CD4-positive, CD25-positive, alpha-beta regulatory T cell (primary cell): ENCODE data around the gene OPHN1. TPM values are rescaled to one million over a fixed set of nuclear protein-coding genes. Genes with fewer than 3 reads are reported as not detected.
"Not testable (repeated sequence)": the region's sequence is repeated elsewhere in the genome, so short reads cannot be mapped to it uniquely, and the experiment has no call there.

ENCODE experiments used
- ATAC-seq, 2 donors: fragments of 150-1000 bp; cut with Tn5 transposase; one replicate each; pipeline ENCODE4 v1.10.0; 2021; ENCODE audit warnings: low read depth in 2 of 2, moderate number of reproducible peaks in 2 of 2, moderate library complexity in 1 of 2
- DNase-seq, 3 donors: peaks; one replicate each; pipeline versions ENCODE4 v3.0.0 to v3.0.0-alpha.2; 2012 to 2022; ENCODE audit warnings: mixed read lengths in 1 of 3
- H3K27ac ChIP-seq: one replicate; pipeline ENCODE4 v1.7.0; 2013; ENCODE audit warnings: mild to moderate bottlenecking, low read length; ENCODE audit not compliant: insufficient read depth, poor library complexity, severe bottlenecking
- H3K27me3 ChIP-seq: one replicate; pipeline ENCODE4 v1.7.0; 2013; ENCODE audit warnings: low read length; ENCODE audit not compliant: control insufficient read depth, insufficient read depth
- H3K36me3 ChIP-seq: one replicate; pipeline ENCODE4 v1.7.0; 2013; ENCODE audit warnings: mild to moderate bottlenecking, low read length, moderate library complexity; ENCODE audit not compliant: control insufficient read depth, insufficient read depth
- H3K4me1 ChIP-seq: 2 replicates; pipeline ENCODE4 v1.7.0; 2013; ENCODE audit warnings: mild to moderate bottlenecking, low read length; ENCODE audit not compliant: insufficient read depth, control insufficient read depth, poor library complexity, severe bottlenecking
- H3K4me3 ChIP-seq: one replicate; pipeline ENCODE4 v1.7.0; 2013; ENCODE audit warnings: low read depth, mild to moderate bottlenecking, low read length, moderate library complexity
- H3K9me3 ChIP-seq, 2 experiments: 1 replicate in 1 of 2; 2 replicates in 1 of 2; pipeline ENCODE4 v1.7.0; 2013; ENCODE audit warnings: low read length in 2 of 2, mild to moderate bottlenecking in 1 of 2, moderate library complexity in 1 of 2; ENCODE audit not compliant: control insufficient read depth in 2 of 2
- H3K27ac Mint-ChIP-seq, 3 donors: one replicate each; pipeline ENCODE4 v1.8.0; 2020 to 2022; ENCODE audit warnings: mild to moderate bottlenecking in 3 of 3, mixed read lengths in 3 of 3, moderate library complexity in 2 of 3
- H3K27me3 Mint-ChIP-seq: one replicate; pipeline ENCODE4 v1.8.0; 2022; ENCODE audit warnings: mild to moderate bottlenecking, mixed read lengths
- H3K36me3 Mint-ChIP-seq: one replicate; pipeline ENCODE4 v1.8.0; 2020; ENCODE audit warnings: mixed read lengths
- H3K4me1 Mint-ChIP-seq, 4 donors: one replicate each; pipeline ENCODE4 v1.8.0; 2020 to 2022; ENCODE audit warnings: mixed read lengths in 4 of 4, mild to moderate bottlenecking in 1 of 4
- H3K4me3 Mint-ChIP-seq, 4 donors: one replicate each; pipeline ENCODE4 v1.8.0; 2020 to 2022; ENCODE audit warnings: mild to moderate bottlenecking in 4 of 4, mixed read lengths in 4 of 4, moderate library complexity in 3 of 4
- H3K9me3 Mint-ChIP-seq, 7 donors: one replicate each; pipeline ENCODE4 v1.8.0; 2020 to 2022; ENCODE audit warnings: mixed read lengths in 7 of 7, mild to moderate bottlenecking in 3 of 7, moderate library complexity in 2 of 7
- polyA plus RNA-seq, 4 donors: library from polyadenylated mRNA; unstranded; fragments of 300-500 nt; fragmentation: Illumina TruSeq; gene quantifications; one replicate each; pipeline ENCODE4 v1.2.3, GENCODE V29; 2021
- total RNA-seq: library from RNA; stranded (reverse); gene quantifications from one replicate; pipeline ENCODE4 v1.2.3, GENCODE V29; 2022

The OPHN1 gene
- total and polyA plus RNA-seq, 5 donors from 2014 or later: 0.15 TPM; not detected in 4

GRCh38 chrX:68273887-68274286, 159.4 kb downstream of the OPHN1 start:
- no peaks in the 10 kb centered on the region for H3K9me3 Mint-ChIP-seq
- no peaks in the 10 kb centered on the region for H3K27me3 ChIP-seq
- no peak for ATAC-seq

GRCh38 chrX:68264793-68265192, 168.5 kb downstream of the OPHN1 start:
- H3K36me3 Mint-ChIP-seq, DNase-seq, H3K4me1 ChIP-seq, H3K27me3 ChIP-seq, H3K9me3 Mint-ChIP-seq, H3K4me3 ChIP-seq, H3K36me3 ChIP-seq, H3K4me3 Mint-ChIP-seq, ATAC-seq, H3K4me1 Mint-ChIP-seq, H3K9me3 ChIP-seq, H3K27ac ChIP-seq, H3K27me3 Mint-ChIP-seq, H3K27ac Mint-ChIP-seq: not testable (repeated sequence)

More at GRCh38 chrX:68273887-68274286, 159.4 kb downstream of the OPHN1 start:
- no peaks in the 10 kb centered on the region for H3K27me3 Mint-ChIP-seq
- no peak overlapping the region for H3K4me3 Mint-ChIP-seq
- Histone ChIP-seq H3K4me3 (no peak overlapping the region), H3K4me1 (no peaks in the 10 kb centered on the region), H3K9me3 (no peaks in the 10 kb centered on the region), H3K36me3 (no peaks in the 10 kb centered on the region), H3K27ac (no peak overlapping the region)
- no peaks in the 10 kb centered on the region for H3K36me3 Mint-ChIP-seq
- no peak for DNase-seq
- no peak overlapping the region for H3K27ac Mint-ChIP-seq
- no peaks in the 10 kb centered on the region for H3K4me1 Mint-ChIP-seq

- H3K4me3 ChIP-seq: no peak overlapping the region
- H3K36me3 ChIP-seq: no peaks in the 10 kb centered on the region
- no peaks in the 10 kb centered on the region for H3K36me3 Mint-ChIP-seq
- H3K4me1 ChIP-seq: no peaks in the 10 kb centered on the region
- H3K9me3 Mint-ChIP-seq: peaks cover 0 to 4% (median 0%) of the 10 kb centered on the region in 7 donors
- peaks cover 0 to 2% (median 0%) of the 10 kb centered on the region in 4 donors for H3K4me1 Mint-ChIP-seq
- H3K27ac Mint-ChIP-seq: no peak overlapping the region
- H3K27me3 ChIP-seq: no peaks in the 10 kb centered on the region
- no peak overlapping the region for H3K4me3 Mint-ChIP-seq
- H3K9me3 ChIP-seq: no peaks in the 10 kb centered on the region
- no peaks in the 10 kb centered on the region for H3K27me3 Mint-ChIP-seq
- no peak for DNase-seq
- no peak overlapping the region for H3K27ac ChIP-seq
- ATAC-seq: no peak
These were observed 172.1 kb downstream of the OPHN1 start for GRCh38 chrX:68261060-68261672.

- no peaks in the 10 kb centered on the region for H3K4me1 ChIP-seq
- DNase-seq: no peak
- Mint-ChIP-seq H3K9me3 (peaks cover 0 to 2% (median 0%) of the 10 kb centered on the region in 7 donors), H3K27ac (no peak overlapping the region), H3K27me3 (no peaks in the 10 kb centered on the region), H3K4me3 (no peak overlapping the region), H3K4me1 (peaks cover 0 to 2% (median 0%) of the 10 kb centered on the region in 4 donors), H3K36me3 (no peaks in the 10 kb centered on the region)
- H3K27ac ChIP-seq: no peak overlapping the region
- H3K9me3 ChIP-seq: no peaks in the 10 kb centered on the region
- H3K4me3 ChIP-seq: no peak overlapping the region
- no peak for ATAC-seq
- no peaks in the 10 kb centered on the region for H3K27me3 ChIP-seq
- H3K36me3 ChIP-seq: no peaks in the 10 kb centered on the region
These were observed 176.3 kb downstream of the OPHN1 start for GRCh38 chrX:68256990-68257389.

GRCh38 chrX:68254738-68255645, 178.3 kb downstream of the OPHN1 start:
- Histone ChIP-seq H3K9me3 (no peaks in the 10 kb centered on the region), H3K27ac (no peak overlapping the region), H3K36me3 (no peaks in the 10 kb centered on the region), H3K27me3 (no peaks in the 10 kb centered on the region), H3K4me1 (no peaks in the 10 kb centered on the region), H3K4me3 (no peak overlapping the region)
- no peak overlapping the region for H3K27ac Mint-ChIP-seq
- H3K36me3 Mint-ChIP-seq: no peaks in the 10 kb centered on the region
- DNase-seq (no peak), ATAC-seq (no peak)
- no peaks in the 10 kb centered on the region for H3K4me1 Mint-ChIP-seq
- H3K9me3 Mint-ChIP-seq: peaks cover 0 to 2% (median 0%) of the 10 kb centered on the region in 7 donors
- no peak overlapping the region for H3K4me3 Mint-ChIP-seq
- no peaks in the 10 kb centered on the region for H3K27me3 Mint-ChIP-seq

GRCh38 chrX:68252664-68253063, 180.6 kb downstream of the OPHN1 start:
- no peak overlapping the region for H3K27ac Mint-ChIP-seq
- Histone ChIP-seq H3K36me3 (no peaks in the 10 kb centered on the region), H3K4me1 (no peaks in the 10 kb centered on the region), H3K27me3 (no peaks in the 10 kb centered on the region), H3K27ac (no peak overlapping the region), H3K4me3 (no peak overlapping the region), H3K9me3 (no peaks in the 10 kb centered on the region)
- no peaks in the 10 kb centered on the region for H3K4me1 Mint-ChIP-seq
- no peak overlapping the region for H3K4me3 Mint-ChIP-seq
- no peaks in the 10 kb centered on the region for H3K36me3 Mint-ChIP-seq
- DNase-seq: no peak
- peaks cover 0 to under 1% (median 0%) of the 10 kb centered on the region in 7 donors for H3K9me3 Mint-ChIP-seq
- ATAC-seq: no peak
- H3K27me3 Mint-ChIP-seq: no peaks in the 10 kb centered on the region

GRCh38 chrX:68249903-68250302, 183.4 kb downstream of the OPHN1 start:
- H3K36me3 Mint-ChIP-seq: no peaks in the 10 kb centered on the region
- H3K27me3 ChIP-seq: no peaks in the 10 kb centered on the region
- no peak overlapping the region for H3K4me3 Mint-ChIP-seq
- no peaks in the 10 kb centered on the region for H3K9me3 ChIP-seq
- H3K4me1 Mint-ChIP-seq: no peaks in the 10 kb centered on the region
- H3K27me3 Mint-ChIP-seq: no peaks in the 10 kb centered on the region
- no peak for ATAC-seq
- H3K36me3 ChIP-seq: no peaks in the 10 kb centered on the region
- no peak overlapping the region for H3K4me3 ChIP-seq
- no peak overlapping the region for H3K27ac Mint-ChIP-seq
- no peak for DNase-seq
- H3K9me3 Mint-ChIP-seq: no peaks in the 10 kb centered on the region
- no peaks in the 10 kb centered on the region for H3K4me1 ChIP-seq
- no peak overlapping the region for H3K27ac ChIP-seq
